OCI-LY7 (cell line): Measurements from ENCODE around the gene KRTAP5-7.

Source experiments
- EZH2phosphoT487 ChIP-seq: fragments of 200-600 bp; sonication (generic); IDR thresholded peaks from 2 replicates; pipeline ENCODE4 v1.6.1; 2018; ENCODE audit warnings: low read depth, borderline replicate concordance, mild to moderate bottlenecking, mixed run types, antibody characterized with exemption, low read length, moderate library complexity, mixed read lengths
- TF ChIP-seq, protein P1 (sequence below): fragments of 200-600 bp; sonication (generic); conservative IDR thresholded peaks from 2 replicates; pipeline ENCODE4 v1.5.1; 2014; ENCODE audit warnings: mild to moderate bottlenecking, antibody characterized with exemption, low read length, moderate library complexity, mixed read lengths

- TF ChIP-seq, protein P1, sequence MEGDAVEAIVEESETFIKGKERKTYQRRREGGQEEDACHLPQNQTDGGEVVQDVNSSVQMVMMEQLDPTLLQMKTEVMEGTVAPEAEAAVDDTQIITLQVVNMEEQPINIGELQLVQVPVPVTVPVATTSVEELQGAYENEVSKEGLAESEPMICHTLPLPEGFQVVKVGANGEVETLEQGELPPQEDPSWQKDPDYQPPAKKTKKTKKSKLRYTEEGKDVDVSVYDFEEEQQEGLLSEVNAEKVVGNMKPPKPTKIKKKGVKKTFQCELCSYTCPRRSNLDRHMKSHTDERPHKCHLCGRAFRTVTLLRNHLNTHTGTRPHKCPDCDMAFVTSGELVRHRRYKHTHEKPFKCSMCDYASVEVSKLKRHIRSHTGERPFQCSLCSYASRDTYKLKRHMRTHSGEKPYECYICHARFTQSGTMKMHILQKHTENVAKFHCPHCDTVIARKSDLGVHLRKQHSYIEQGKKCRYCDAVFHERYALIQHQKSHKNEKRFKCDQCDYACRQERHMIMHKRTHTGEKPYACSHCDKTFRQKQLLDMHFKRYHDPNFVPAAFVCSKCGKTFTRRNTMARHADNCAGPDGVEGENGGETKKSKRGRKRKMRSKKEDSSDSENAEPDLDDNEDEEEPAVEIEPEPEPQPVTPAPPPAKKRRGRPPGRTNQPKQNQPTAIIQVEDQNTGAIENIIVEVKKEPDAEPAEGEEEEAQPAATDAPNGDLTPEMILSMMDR, result no peak
- TF ChIP-seq EZH2phosphoT487, result no peak
Measured at GRCh38 chr11:71527576-71528210, 626 bp downstream of the KRTAP5-7 start.
